ENCODE data around the gene PLXNA2. TPM values are rescaled to one million over a fixed set of nuclear protein-coding genes. Genes with fewer than 3 reads are reported as not detected.

Gene PLXNA2
- total RNA-seq, 4 donors from 2014 or later: 26.9 to 54.0 (median 46.1) TPM

DNA sequence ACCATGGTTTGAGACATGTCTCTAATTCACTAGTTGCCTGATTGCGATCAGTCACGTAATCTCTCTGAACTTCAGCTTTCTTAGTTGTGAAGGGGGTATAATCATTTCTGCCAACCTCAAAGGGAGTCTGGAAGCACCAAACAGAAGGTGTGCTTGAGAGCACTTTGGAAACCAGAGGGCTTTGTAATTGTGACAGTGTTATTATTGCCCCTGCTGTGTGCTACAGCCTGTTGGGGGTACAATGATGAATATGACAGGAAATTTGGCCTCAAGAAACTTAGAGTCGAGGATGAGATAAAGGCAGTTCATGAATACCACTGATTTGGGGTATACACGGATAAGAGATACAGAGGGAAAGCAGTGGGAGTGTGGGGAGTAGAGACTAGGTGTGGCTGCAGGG, 183.1 kb downstream of the PLXNA2 start:
- H3K9me3 ChIP-seq: no peaks in the 10 kb centered on the region
- DNase-seq: no peak
- intact Hi-C loops (cut with DNase I): no loop called here
- H3K4me1 ChIP-seq: no peaks in the 10 kb centered on the region
- peaks cover 4 to 100% (median 10%) of the 10 kb centered on the region in 3 donors for H3K36me3 ChIP-seq
- H3K4me3 ChIP-seq: no peak overlapping the region
- TF ChIP-seq POLR2A (IDR thresholded peaks at IDR 0.05): no peak
- TF ChIP-seq, protein P1, sequence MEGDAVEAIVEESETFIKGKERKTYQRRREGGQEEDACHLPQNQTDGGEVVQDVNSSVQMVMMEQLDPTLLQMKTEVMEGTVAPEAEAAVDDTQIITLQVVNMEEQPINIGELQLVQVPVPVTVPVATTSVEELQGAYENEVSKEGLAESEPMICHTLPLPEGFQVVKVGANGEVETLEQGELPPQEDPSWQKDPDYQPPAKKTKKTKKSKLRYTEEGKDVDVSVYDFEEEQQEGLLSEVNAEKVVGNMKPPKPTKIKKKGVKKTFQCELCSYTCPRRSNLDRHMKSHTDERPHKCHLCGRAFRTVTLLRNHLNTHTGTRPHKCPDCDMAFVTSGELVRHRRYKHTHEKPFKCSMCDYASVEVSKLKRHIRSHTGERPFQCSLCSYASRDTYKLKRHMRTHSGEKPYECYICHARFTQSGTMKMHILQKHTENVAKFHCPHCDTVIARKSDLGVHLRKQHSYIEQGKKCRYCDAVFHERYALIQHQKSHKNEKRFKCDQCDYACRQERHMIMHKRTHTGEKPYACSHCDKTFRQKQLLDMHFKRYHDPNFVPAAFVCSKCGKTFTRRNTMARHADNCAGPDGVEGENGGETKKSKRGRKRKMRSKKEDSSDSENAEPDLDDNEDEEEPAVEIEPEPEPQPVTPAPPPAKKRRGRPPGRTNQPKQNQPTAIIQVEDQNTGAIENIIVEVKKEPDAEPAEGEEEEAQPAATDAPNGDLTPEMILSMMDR (IDR thresholded peaks at IDR 0.05): no peak
- 83 to 85% methylated on average over 4 of the region's 4 CpGs for WGBS, 2 donors
- no peak overlapping the region for H3K27ac ChIP-seq
- H3K27me3 ChIP-seq: no peaks in the 10 kb centered on the region

DNA sequence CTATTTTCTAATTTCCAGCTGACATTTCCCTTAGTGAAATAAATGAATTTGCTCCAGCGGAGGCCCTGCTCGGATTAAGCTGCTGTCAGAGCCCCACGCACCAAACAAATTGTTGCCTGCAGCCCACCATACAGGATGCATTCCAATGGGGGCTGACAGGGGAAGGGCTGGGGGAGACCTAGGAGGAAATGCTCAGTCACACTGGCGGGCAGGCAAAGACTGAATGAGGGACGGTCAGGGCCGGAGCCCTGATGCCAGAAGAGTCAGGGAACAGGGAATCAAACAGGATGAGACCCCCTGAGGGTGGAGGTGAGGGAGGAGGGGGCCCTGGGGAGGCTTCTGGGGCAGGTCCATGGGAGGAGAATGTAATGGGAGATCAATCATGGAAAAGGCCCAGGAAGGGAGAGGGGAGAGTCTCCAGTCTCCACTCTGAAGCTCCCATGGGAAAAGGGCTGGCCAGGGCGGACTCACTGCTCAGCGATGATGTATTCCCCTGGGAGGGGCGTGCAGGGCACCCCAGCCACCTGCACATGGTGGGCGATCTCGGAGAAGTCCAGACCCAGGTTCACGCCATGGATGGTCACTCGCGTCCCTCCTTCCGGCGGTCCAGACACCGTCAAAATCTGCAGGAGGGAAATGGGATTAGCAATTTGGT, 183.8 kb downstream of the PLXNA2 start:
- no peaks in the 10 kb centered on the region for H3K4me1 ChIP-seq
- intact Hi-C loops (cut with DNase I): no loop called here
- no peak overlapping the region for H3K4me3 ChIP-seq
- WGBS, 2 donors: 90 to 92% methylated on average over 11 to 15 of the region's 17 CpGs
- peaks cover 4 to 100% (median 10%) of the 10 kb centered on the region in 3 donors for H3K36me3 ChIP-seq
- TF ChIP-seq, protein P1 (IDR thresholded peaks at IDR 0.05): no peak
- no peak for TF ChIP-seq POLR2A (IDR thresholded peaks at IDR 0.05)
- H3K27ac ChIP-seq: no peak overlapping the region
- no peaks in the 10 kb centered on the region for H3K9me3 ChIP-seq
- no peaks in the 10 kb centered on the region for H3K27me3 ChIP-seq
- no peak for DNase-seq

DNA sequence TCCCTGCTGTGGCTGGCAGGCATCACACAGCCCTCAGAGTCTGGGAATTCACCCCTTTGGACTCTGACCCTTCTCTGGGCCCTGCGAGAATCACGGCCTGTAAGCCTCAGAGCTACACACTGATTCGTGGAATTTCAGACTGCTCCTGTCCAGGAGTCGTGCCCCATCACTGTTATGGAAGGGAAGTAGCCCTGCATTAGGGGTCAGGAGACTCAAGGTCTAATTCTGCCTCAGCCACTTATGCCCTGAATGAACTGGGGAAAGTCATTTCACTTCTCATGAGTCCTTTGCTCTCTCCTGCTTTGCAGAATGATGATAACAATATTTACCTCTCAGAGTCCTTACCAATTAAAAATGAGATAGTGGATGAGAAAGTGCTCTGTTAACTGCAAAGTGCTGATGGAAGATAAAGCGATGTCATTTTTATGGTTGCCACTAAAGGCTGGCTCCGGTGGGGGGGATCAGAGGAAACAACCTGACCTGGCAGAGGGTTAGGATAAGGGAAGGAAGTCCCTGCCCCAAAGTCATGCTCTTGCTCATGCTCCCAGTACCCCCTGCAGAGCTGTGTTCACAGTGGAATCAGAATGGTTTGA, 184.7 kb downstream of the PLXNA2 start:
- 72 to 85% methylated on average over 5 to 6 of the region's 6 CpGs for WGBS, 2 donors
- no peak overlapping the region for H3K27ac ChIP-seq
- no peaks in the 10 kb centered on the region for H3K4me1 ChIP-seq
- no peak overlapping the region for H3K4me3 ChIP-seq
- no peaks in the 10 kb centered on the region for H3K9me3 ChIP-seq
- peaks cover 4 to 100% (median 10%) of the 10 kb centered on the region in 3 donors for H3K36me3 ChIP-seq
- H3K27me3 ChIP-seq: no peaks in the 10 kb centered on the region
- no peak for DNase-seq
- intact Hi-C loops (cut with DNase I): no loop called here
- TF ChIP-seq POLR2A (IDR thresholded peaks at IDR 0.05): no peak
- TF ChIP-seq, protein P1 (IDR thresholded peaks at IDR 0.05): no peak

DNA sequence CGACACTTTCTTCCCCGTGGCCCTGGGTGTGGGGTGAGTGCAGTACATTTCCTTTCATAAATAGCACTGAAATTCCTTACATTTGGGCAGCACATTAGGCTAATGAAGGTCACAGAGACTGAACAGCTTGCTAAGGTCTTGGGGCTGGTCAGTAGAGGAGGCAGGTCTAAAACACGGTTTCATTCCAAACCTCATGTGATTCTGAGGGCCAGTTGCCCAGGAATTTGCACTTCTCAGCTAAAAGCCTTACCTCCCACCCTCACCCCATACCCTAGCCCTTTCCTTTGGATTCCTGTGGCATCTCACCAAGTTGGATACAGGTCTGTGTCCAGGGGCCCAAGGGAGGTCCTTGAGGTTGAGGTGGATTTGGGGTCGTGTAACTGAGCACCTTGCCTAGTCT, 185.4 kb downstream of the PLXNA2 start:
- H3K4me3 ChIP-seq: no peak overlapping the region
- H3K27me3 ChIP-seq: no peaks in the 10 kb centered on the region
- intact Hi-C loops (cut with DNase I): no loop called here
- DNase-seq: no peak
- H3K9me3 ChIP-seq: no peaks in the 10 kb centered on the region
- TF ChIP-seq POLR2A (IDR thresholded peaks at IDR 0.05): no peak
- TF ChIP-seq, protein P1 (IDR thresholded peaks at IDR 0.05): no peak
- H3K4me1 ChIP-seq: peaks cover 0 to 6% (median 0%) of the 10 kb centered on the region in 3 donors
- H3K36me3 ChIP-seq: peaks cover 8 to 100% (median 10%) of the 10 kb centered on the region in 3 donors
- H3K27ac ChIP-seq: no peak overlapping the region
- WGBS, 2 donors: 73 to 83% methylated on average over 4 of the region's 4 CpGs

DNA sequence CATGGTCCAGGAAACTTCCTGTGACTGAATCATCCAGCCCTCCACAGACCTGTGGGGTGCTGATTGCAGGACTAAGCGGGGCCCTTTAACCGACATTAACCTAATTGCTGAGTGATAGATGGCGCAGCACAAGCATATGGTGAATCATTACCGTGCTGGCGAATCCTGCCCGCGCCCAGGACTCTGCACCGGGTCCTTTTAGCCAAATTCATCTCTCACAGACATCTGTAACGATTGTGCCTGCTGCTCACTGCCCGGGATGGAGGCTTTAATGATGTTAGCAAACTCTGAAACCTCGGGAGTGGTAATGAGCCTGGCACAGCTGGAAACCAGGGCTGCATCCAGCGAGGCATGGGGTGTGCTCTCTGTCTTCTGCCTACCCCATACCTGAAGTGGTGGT, 185.9 kb downstream of the PLXNA2 start:
- no peak for DNase-seq
- intact Hi-C loops (cut with DNase I): no loop called here
- WGBS, 2 donors: 88 to 96% methylated on average over 11 to 12 of the region's 12 CpGs
- Histone ChIP-seq H3K9me3 (no peaks in the 10 kb centered on the region), H3K27ac (no peak overlapping the region), H3K4me1 (peaks cover 0 to 6% (median 0%) of the 10 kb centered on the region in 3 donors), H3K4me3 (no peak overlapping the region), H3K27me3 (no peaks in the 10 kb centered on the region), H3K36me3 (peaks cover 8 to 100% (median 10%) of the 10 kb centered on the region in 3 donors)
- TF ChIP-seq, protein P1 (IDR thresholded peaks at IDR 0.05): no peak
- no peak for TF ChIP-seq POLR2A (IDR thresholded peaks at IDR 0.05)

Measured in esophagus squamous epithelium (tissue), 5 donors.